ENCODE results near the gene HAP1.

HAP1 gene

DNA sequence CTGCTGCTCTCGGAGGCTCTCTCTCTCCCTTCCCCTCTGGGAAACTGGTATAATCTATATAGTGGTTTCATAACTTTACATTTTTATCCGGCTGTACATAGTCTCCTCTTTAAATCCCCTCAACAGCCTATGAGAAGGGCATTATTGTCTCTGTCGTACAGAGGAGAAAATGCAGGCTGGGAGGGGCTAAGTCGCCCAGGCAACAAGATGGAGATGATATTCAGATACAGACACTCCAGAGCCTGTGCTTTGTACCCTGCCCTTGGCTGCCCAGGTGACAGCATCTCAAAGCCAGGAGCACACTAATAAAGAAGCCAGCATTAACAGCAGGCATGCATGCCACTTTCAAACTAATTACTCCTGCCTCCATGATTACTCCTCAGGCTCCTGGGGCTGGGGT lies 50.4 kb downstream of the HAP1 start:
- no peak for TF ChIP-seq CTCF (IDR thresholded peaks at IDR 0.05; ENCODE audit: poor library complexity, severe bottlenecking)
- Histone ChIP-seq H3K4me3 (ENCODE audit: severe bottlenecking) (no peak overlapping the region), H3K27ac (ENCODE audit: poor library complexity, severe bottlenecking) (no peak overlapping the region), H3K36me3 (ENCODE audit: low read depth) (peaks cover 3% of the 10 kb centered on the region), H3K4me1 (ENCODE audit: insufficient read depth, poor library complexity, severe bottlenecking) (peaks cover 4% of the 10 kb centered on the region), H3K9me3 (ENCODE audit: severe bottlenecking) (no peaks in the 10 kb centered on the region), H3K27me3 (ENCODE audit: insufficient read depth, poor library complexity, severe bottlenecking) (no peaks in the 10 kb centered on the region)
- ATAC-seq (ENCODE audit: low read depth) = no peak
- DNase-seq (ENCODE audit: low spot score) = no peak

DNA sequence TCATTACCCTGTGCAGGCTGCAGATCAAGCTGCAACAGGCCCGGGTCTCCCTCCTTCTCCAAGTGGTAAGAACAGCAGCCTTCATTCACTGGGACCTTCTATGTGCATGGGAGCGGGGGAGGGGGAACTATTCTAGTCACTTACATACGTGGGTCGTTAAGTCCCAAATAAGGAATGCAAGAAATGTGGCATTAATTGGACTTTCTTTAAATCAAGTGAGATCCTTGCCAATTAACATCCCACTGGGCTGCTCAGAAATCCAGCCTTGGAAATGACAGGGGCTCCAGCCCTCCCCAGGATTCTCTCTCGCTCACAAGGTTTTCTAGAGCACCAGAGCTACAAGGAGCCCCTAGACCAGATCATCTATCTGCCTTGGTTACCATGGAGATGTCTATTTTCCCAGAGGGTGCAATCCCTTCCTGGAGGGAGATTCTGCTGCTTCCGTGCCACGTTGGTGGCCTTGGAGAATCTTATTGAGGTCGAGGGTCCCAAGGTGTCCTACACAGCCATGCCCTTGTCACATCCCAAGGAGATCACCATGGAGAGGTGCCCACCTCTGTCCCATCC lies 50.9 kb downstream of the HAP1 start:
- no peak overlapping the region for H3K27ac ChIP-seq (ENCODE audit: poor library complexity, severe bottlenecking)
- peaks cover 7% of the 10 kb centered on the region for H3K4me1 ChIP-seq (ENCODE audit: insufficient read depth, poor library complexity, severe bottlenecking)
- no peak for DNase-seq (ENCODE audit: low spot score)
- H3K9me3 ChIP-seq (ENCODE audit: severe bottlenecking) = no peaks in the 10 kb centered on the region
- H3K27me3 ChIP-seq (ENCODE audit: insufficient read depth, poor library complexity, severe bottlenecking) = no peaks in the 10 kb centered on the region
- no peaks in the 10 kb centered on the region for H3K36me3 ChIP-seq (ENCODE audit: low read depth)
- H3K4me3 ChIP-seq (ENCODE audit: severe bottlenecking) = no peak overlapping the region
- no peak for ATAC-seq (ENCODE audit: low read depth)
- TF ChIP-seq CTCF (IDR thresholded peaks at IDR 0.05; ENCODE audit: poor library complexity, severe bottlenecking) = no peak

GRCh38 chr17:41682631-41683030 lies 51.8 kb downstream of the HAP1 start:
- ATAC-seq (ENCODE audit: low read depth) = no peak
- no peaks in the 10 kb centered on the region for H3K36me3 ChIP-seq (ENCODE audit: low read depth)

GRCh38 chr17:41681776-41682175 lies 52.7 kb downstream of the HAP1 start:
- no peaks in the 10 kb centered on the region for H3K27me3 ChIP-seq (ENCODE audit: insufficient read depth, poor library complexity, severe bottlenecking)
- H3K4me1 ChIP-seq (ENCODE audit: insufficient read depth, poor library complexity, severe bottlenecking) = peaks cover 12% of the 10 kb centered on the region
- no peak for DNase-seq (ENCODE audit: low spot score)
- no peak overlapping the region for H3K27ac ChIP-seq (ENCODE audit: poor library complexity, severe bottlenecking)
- TF ChIP-seq CTCF (IDR thresholded peaks at IDR 0.05; ENCODE audit: poor library complexity, severe bottlenecking) = no peak
- no peak overlapping the region for H3K4me3 ChIP-seq (ENCODE audit: severe bottlenecking)
- ATAC-seq (ENCODE audit: low read depth) = no peak
- no peaks in the 10 kb centered on the region for H3K9me3 ChIP-seq (ENCODE audit: severe bottlenecking)
- no peaks in the 10 kb centered on the region for H3K36me3 ChIP-seq (ENCODE audit: low read depth)

More at GRCh38 chr17:41682631-41683030, 51.8 kb downstream of the HAP1 start:
- Histone ChIP-seq H3K4me3 (ENCODE audit: severe bottlenecking) (no peak overlapping the region), H3K27ac (ENCODE audit: poor library complexity, severe bottlenecking) (no peak overlapping the region), H3K9me3 (ENCODE audit: severe bottlenecking) (no peaks in the 10 kb centered on the region), H3K27me3 (ENCODE audit: insufficient read depth, poor library complexity, severe bottlenecking) (no peaks in the 10 kb centered on the region), H3K4me1 (ENCODE audit: insufficient read depth, poor library complexity, severe bottlenecking) (peaks cover 12% of the 10 kb centered on the region)
- no peak for DNase-seq (ENCODE audit: low spot score)
- TF ChIP-seq CTCF (IDR thresholded peaks at IDR 0.05; ENCODE audit: poor library complexity, severe bottlenecking) = no peak

GRCh38 chr17:41680426-41681040 lies 53.9 kb downstream of the HAP1 start:
- H3K9me3 ChIP-seq (ENCODE audit: severe bottlenecking) = no peaks in the 10 kb centered on the region
- peaks cover 12% of the 10 kb centered on the region for H3K4me1 ChIP-seq (ENCODE audit: insufficient read depth, poor library complexity, severe bottlenecking)
- no peak overlapping the region for H3K27ac ChIP-seq (ENCODE audit: poor library complexity, severe bottlenecking)
- H3K36me3 ChIP-seq (ENCODE audit: low read depth) = no peaks in the 10 kb centered on the region
- no peak for DNase-seq (ENCODE audit: low spot score)
- no peak overlapping the region for H3K4me3 ChIP-seq (ENCODE audit: severe bottlenecking)
- ATAC-seq (ENCODE audit: low read depth) = no peak
- no peak for TF ChIP-seq CTCF (IDR thresholded peaks at IDR 0.05; ENCODE audit: poor library complexity, severe bottlenecking)
- no peaks in the 10 kb centered on the region for H3K27me3 ChIP-seq (ENCODE audit: insufficient read depth, poor library complexity, severe bottlenecking)
